Spleen (tissue), 11 donors: ENCODE measurements around the gene UBE2G1. TPM values are rescaled to one million over a fixed set of nuclear protein-coding genes. Genes with fewer than 3 reads are reported as not detected.

ENCODE experiments used
- DNase-seq: peaks from one replicate; pipeline ENCODE4 v3.0.0-alpha.2; 2020
- H3K27ac ChIP-seq, 8 donors: fragments of 200-600 bp; sonication (generic) in 7 of 8; 1 replicate in 4 of 8; 2 replicates in 4 of 8; pipeline versions ENCODE4 v1.5.0 to v1.8.0; 2016 to 2021; ENCODE audit warnings: inconsistent platforms in 4 of 8, mild to moderate bottlenecking in 4 of 8, moderate library complexity in 1 of 8
- H3K27me3 ChIP-seq, 7 donors: fragments of 200-600 bp; sonication (generic) in 6 of 7; replicated peaks in 1 of 7; 1 replicate in 4 of 7; 2 replicates in 3 of 7; pipeline versions ENCODE4 v1.5.0 to v1.8.0; 2016 to 2021; ENCODE audit warnings: inconsistent platforms in 3 of 7, mild to moderate bottlenecking in 1 of 7
- H3K36me3 ChIP-seq, 6 donors: fragments of 200-600 bp; sonication (generic) in 5 of 6; 1 replicate in 4 of 6; 2 replicates in 2 of 6; pipeline versions ENCODE4 v1.5.0 to v1.8.0; 2016 to 2021; ENCODE audit warnings: inconsistent platforms in 2 of 6
- H3K4me1 ChIP-seq, 6 donors: fragments of 200-600 bp; sonication (generic) in 5 of 6; 1 replicate in 3 of 6; 2 replicates in 3 of 6; pipeline versions ENCODE4 v1.5.0 to v1.8.0; 2016 to 2021; ENCODE audit warnings: inconsistent platforms in 3 of 6
- H3K4me3 ChIP-seq, 8 donors: fragments of 200-600 bp; sonication (generic) in 7 of 8; 1 replicate in 4 of 8; 2 replicates in 4 of 8; pipeline versions ENCODE4 v1.5.0 to v1.8.0; 2016 to 2021; ENCODE audit warnings: inconsistent platforms in 4 of 8, mild to moderate bottlenecking in 4 of 8, moderate library complexity in 2 of 8
- H3K9me3 ChIP-seq, 8 donors: fragments of 200-600 bp; sonication (generic) in 7 of 8; 1 replicate in 4 of 8; 2 replicates in 4 of 8; pipeline versions ENCODE4 v1.5.0 to v1.8.0; 2016 to 2021; ENCODE audit warnings: inconsistent platforms in 4 of 8
- CTCF ChIP-seq, 11 experiments: fragments of 200-600 bp in 7 of 11; fragments of 450-650 bp in 4 of 11; sonication (generic) in 4 of 11; IDR thresholded peaks in 8 of 11; conservative IDR thresholded peaks in 3 of 11; 1 replicate in 7 of 11; 2 replicates in 4 of 11; pipeline versions ENCODE4 v1.4.0 to v1.8.0; 2016 to 2021; ENCODE audit warnings: antibody characterized with exemption in 11 of 11, inconsistent platforms in 4 of 11, mild to moderate bottlenecking in 1 of 11
- POLR2A ChIP-seq, 3 donors: fragments of 450-650 bp; IDR thresholded peaks; one replicate each; pipeline ENCODE4 v1.5.1; 2017; ENCODE audit warnings: antibody characterized with exemption in 3 of 3, mild to moderate bottlenecking in 1 of 3
- POLR2AphosphoS5 ChIP-seq, 3 donors: sonication (generic); formaldehyde crosslinking; IDR thresholded peaks; one replicate each; pipeline ENCODE4 v1.5.1; 2017; ENCODE audit warnings: antibody characterized with exemption in 3 of 3
- WGBS, 5 donors: extraction: QIAGEN DNeasy Blood & Tissue Kit in 3 of 5; methylation state at CpG; one replicate each; pipeline versions ENCODE4 v1.1.5 to v1.1.7; 2013 to 2018; 5-methylcytosine and 5-hydroxymethylcytosine counted together
- intact Hi-C: fragments of 100-400 bp; cut with DNase I; formaldehyde crosslinking; loops from one replicate; pipeline ENCODE4 v1.15.0; 2023; ENCODE audit warnings: low total_unique reads
- polyA plus RNA-seq, 3 donors: library from polyadenylated mRNA; stranded (reverse); fragments of 200-250 nt; gene quantifications; one replicate each; pipeline ENCODE4 v1.2.1, GENCODE V29; 2013
- total RNA-seq, 7 donors: library from RNA; depleted of rRNA in 3 of 7; stranded (reverse); fragments of >200 nt in 3 of 7; fragmentation: NEBNext Ultra II Directional in 4 of 7; extraction: Animal tissue kit (Norgen Biotek cat#: 25700) in 4 of 7; gene quantifications; one replicate each; pipeline versions ENCODE4 v1.1.0 to v1.2.1, GENCODE V29; 2016 to 2021
- donor health status: healthy with polysubstance abuse.
- donor health status: DM: no; HTN: no; CAD: no; lungs with moderate emphysema.
- donor health status: DM: no; HTN: no; CAD: no.
- donor health status: Bipolar disorder and iron deficiency.
- donor health status: healthy.
- donor health status: DM: no; HTN: no; CAD: no.
- donor health status: DM: yes; HTN: yes; CAD: no.

Gene UBE2G1
- total and polyA plus RNA-seq, 10 donors, result 10.7 to 59.7 (median 54.1) TPM

- TF ChIP-seq CTCF (IDR thresholded peaks at IDR 0.05 in 8 of 11, conservative IDR thresholded peaks at IDR 0.05 in 3 of 11) (no peak), POLR2A (IDR thresholded peaks at IDR 0.05) (no peak), POLR2AphosphoS5 (IDR thresholded peaks at IDR 0.05) (no peak)
- no peaks in the 10 kb centered on the region for H3K27me3 ChIP-seq
- 60 to 65% (median 62%) methylated on average over 3 of the region's 3 CpGs for WGBS, 5 donors
- intact Hi-C loops, result no loop called here
- H3K4me3 ChIP-seq, result no peak overlapping the region
- peaks cover 0 to 99% (median 62%) of the 10 kb centered on the region in 6 donors for H3K36me3 ChIP-seq
- H3K9me3 ChIP-seq, result no peaks in the 10 kb centered on the region
- H3K27ac ChIP-seq, result no peak overlapping the region
- no peak for DNase-seq
- H3K4me1 ChIP-seq, result peaks cover 0 to 16% (median 0%) of the 10 kb centered on the region in 6 donors
Measured at GRCh38 chr17:4236456-4236855, 130.0 kb downstream of the UBE2G1 start.

DNA sequence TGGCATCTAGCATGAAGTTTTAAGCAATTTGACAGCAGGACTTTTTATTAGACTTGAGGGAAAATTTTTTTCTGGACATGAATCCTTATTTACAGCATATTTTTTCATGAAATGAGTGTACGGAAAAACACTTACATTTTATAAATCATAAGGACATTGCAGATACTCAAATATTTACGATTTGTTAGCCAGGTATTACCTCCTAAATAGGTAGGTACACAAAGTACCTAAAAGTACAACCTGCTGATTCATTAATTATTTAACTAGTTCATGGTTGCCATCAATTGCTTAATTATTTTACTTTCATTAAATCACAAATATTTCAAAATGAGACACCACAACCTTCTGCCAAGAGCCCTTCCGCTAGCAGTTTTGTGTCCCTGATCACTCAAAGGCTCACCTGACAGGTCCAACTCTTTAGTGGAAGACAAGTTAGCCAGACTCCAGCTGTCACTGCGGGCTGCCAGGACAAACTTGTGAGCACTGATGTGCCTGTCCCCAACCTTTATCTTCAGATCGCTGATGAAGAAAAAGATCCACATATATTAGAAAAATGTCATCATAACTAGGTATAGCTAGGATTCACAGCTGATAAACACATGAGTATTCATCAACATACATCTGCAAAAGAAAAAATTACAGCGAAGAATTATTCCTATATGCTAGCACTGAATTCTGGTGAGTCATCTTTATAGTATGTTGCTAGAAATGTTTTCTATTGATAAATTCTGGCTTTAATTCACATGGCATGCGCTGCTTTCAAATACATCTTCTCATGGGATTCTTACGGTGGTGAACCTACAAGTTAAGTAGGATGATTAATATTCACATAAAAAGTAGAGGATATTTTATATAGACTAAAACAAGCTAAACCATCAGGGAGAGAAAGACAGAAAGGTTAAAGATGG lies 130.8 kb downstream of the UBE2G1 start:
- TF ChIP-seq CTCF (IDR thresholded peaks at IDR 0.05 in 8 of 11, conservative IDR thresholded peaks at IDR 0.05 in 3 of 11) (no peak), POLR2A (IDR thresholded peaks at IDR 0.05) (no peak), POLR2AphosphoS5 (IDR thresholded peaks at IDR 0.05) (no peak)
- Histone ChIP-seq H3K4me1 (peaks cover 0 to 16% (median 0%) of the 10 kb centered on the region in 6 donors), H3K9me3 (no peaks in the 10 kb centered on the region), H3K4me3 (no peak overlapping the region), H3K27me3 (no peaks in the 10 kb centered on the region), H3K36me3 (peaks cover 0 to 99% (median 61%) of the 10 kb centered on the region in 6 donors), H3K27ac (no peak overlapping the region)
- intact Hi-C loops, result no loop called here
- WGBS, 5 donors, result 95 to 97% (median 97%) methylated on average over 8 of the region's 8 CpGs
- DNase-seq, result no peak

DNA sequence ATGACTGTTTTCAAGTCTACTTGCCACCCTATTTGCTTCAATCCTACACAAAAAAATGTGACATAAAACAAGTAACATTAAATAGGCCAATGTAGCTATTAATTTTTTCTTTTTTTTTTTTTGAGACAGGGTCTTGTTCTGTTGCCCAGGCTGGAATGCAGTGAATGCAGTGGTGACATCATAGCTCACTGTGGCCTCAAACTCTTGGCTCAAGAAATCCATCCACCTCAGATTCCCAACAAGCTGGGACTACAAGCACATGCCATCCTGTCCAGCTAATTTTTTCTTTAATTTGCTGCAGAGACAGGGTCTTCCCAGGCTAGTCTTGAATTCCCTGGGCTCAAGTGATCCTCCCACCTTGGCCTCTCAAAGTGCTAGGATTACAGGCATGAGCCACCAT lies 132.1 kb downstream of the UBE2G1 start:
- TF ChIP-seq POLR2AphosphoS5 (IDR thresholded peaks at IDR 0.05), result no peak
- no peak for TF ChIP-seq CTCF (IDR thresholded peaks at IDR 0.05 in 8 of 11, conservative IDR thresholded peaks at IDR 0.05 in 3 of 11)
- no peak for TF ChIP-seq POLR2A (IDR thresholded peaks at IDR 0.05)
- Histone ChIP-seq H3K4me3 (no peak overlapping the region), H3K36me3 (peaks cover 0 to 99% (median 52%) of the 10 kb centered on the region in 6 donors), H3K27me3 (no peaks in the 10 kb centered on the region), H3K27ac (no peak overlapping the region), H3K4me1 (peaks cover 0 to 16% (median 0%) of the 10 kb centered on the region in 6 donors), H3K9me3 (no peaks in the 10 kb centered on the region)
- DNase-seq, result no peak
- intact Hi-C loops, result no loop called here

DNA sequence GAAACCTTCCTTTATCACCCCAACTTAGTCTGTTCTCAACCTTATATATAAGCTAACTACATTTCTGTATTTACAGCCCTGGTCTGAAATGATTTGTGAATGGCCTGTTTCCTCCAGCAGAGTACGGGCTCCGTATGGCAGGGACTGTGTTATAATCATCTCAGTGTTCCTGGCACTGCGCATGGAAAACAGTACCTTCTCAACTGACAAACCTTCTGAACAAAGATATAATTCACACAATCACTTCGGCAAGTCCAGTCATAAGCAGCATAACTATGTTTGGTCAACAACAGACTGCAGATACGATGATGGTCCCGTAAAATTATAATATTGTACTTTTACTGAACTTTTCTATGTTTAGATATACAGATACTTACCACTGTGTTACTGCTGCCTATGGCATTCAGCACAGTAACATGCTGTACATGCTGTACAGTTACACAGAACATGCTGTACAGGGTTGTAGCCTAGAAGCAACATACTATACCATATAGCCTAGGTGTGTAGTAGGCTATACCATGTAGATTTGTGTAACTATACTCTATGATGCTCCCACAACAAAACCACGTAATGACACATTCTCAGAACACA lies 132.7 kb downstream of the UBE2G1 start:
- Histone ChIP-seq H3K36me3 (peaks cover 0 to 99% (median 47%) of the 10 kb centered on the region in 6 donors), H3K9me3 (no peaks in the 10 kb centered on the region), H3K4me3 (no peak overlapping the region), H3K4me1 (peaks cover 0 to 16% (median 0%) of the 10 kb centered on the region in 6 donors), H3K27ac (no peak overlapping the region), H3K27me3 (no peaks in the 10 kb centered on the region)
- TF ChIP-seq POLR2AphosphoS5 (IDR thresholded peaks at IDR 0.05) (no peak), CTCF (IDR thresholded peaks at IDR 0.05 in 8 of 11, conservative IDR thresholded peaks at IDR 0.05 in 3 of 11) (no peak), POLR2A (IDR thresholded peaks at IDR 0.05) (no peak)
- DNase-seq, result no peak
- WGBS, 5 donors, result 96 to 99% (median 97%) methylated on average over 7 of the region's 7 CpGs
- intact Hi-C loops, result no loop called here
